Esophagus muscularis mucosa (tissue), 4 donors: ENCODE measurements around the gene MAP7. TPM values are rescaled to one million over a fixed set of nuclear protein-coding genes. Genes with fewer than 3 reads are reported as not detected.
A peak's percentile ranks its signal among the peaks of the same experiment; 100 is the strongest.
"Not testable (repeated sequence)": the region's sequence is repeated elsewhere in the genome, so short reads cannot be mapped to it uniquely, and the experiment has no call there.

ENCODE experiments used
- DNase-seq: peaks from one replicate; pipeline ENCODE4 v3.0.0-alpha.2; 2017; ENCODE audit errors: extremely low spot score
- H3K27ac ChIP-seq, 4 donors: fragments of 200-600 bp; sonication (generic); replicated peaks in 1 of 4; 1 replicate in 3 of 4; 2 replicates in 1 of 4; pipeline ENCODE4 v1.5.1; 2016 to 2019; ENCODE audit warnings: mild to moderate bottlenecking in 1 of 4
- H3K27me3 ChIP-seq, 4 donors: fragments of 200-600 bp; sonication (generic); one replicate each; pipeline versions ENCODE4 v1.5.1 to v1.6.0; 2016 to 2019
- H3K36me3 ChIP-seq, 4 donors: fragments of 200-600 bp; sonication (generic); one replicate each; pipeline ENCODE4 v1.5.1; 2016 to 2019
- H3K4me1 ChIP-seq, 4 donors: fragments of 200-600 bp; sonication (generic); one replicate each; pipeline ENCODE4 v1.5.1; 2016 to 2019
- H3K4me3 ChIP-seq, 4 donors: fragments of 200-600 bp; sonication (generic); 1 replicate in 2 of 4; 2 replicates in 2 of 4; pipeline ENCODE4 v1.5.1; 2016 to 2019; ENCODE audit warnings: mild to moderate bottlenecking in 4 of 4, moderate library complexity in 1 of 4
- H3K9me3 ChIP-seq, 4 donors: fragments of 200-600 bp; sonication (generic); 1 replicate in 3 of 4; 2 replicates in 1 of 4; pipeline ENCODE4 v1.5.1; 2016 to 2019
- CTCF ChIP-seq, 3 experiments: fragments of 200-600 bp in 2 of 3; fragments of 450-650 bp in 1 of 3; sonication (generic) in 2 of 3; IDR thresholded peaks; one replicate each; pipeline ENCODE4 v1.5.1; 2017 to 2019; ENCODE audit warnings: antibody characterized with exemption in 3 of 3, mild to moderate bottlenecking in 2 of 3, moderate library complexity in 1 of 3
- EP300 ChIP-seq: sonication (generic); formaldehyde crosslinking; IDR thresholded peaks from one replicate; pipeline ENCODE4 v1.6.1; 2017; ENCODE audit warnings: antibody characterized with exemption
- POLR2A ChIP-seq: fragments of 450-650 bp; IDR thresholded peaks from one replicate; pipeline ENCODE4 v1.6.1; 2017; ENCODE audit warnings: antibody characterized with exemption, moderate library complexity, mild to moderate bottlenecking, low read depth
- POLR2AphosphoS5 ChIP-seq, 2 donors: sonication (generic); formaldehyde crosslinking; IDR thresholded peaks; one replicate each; pipeline ENCODE4 v1.6.1; 2017; ENCODE audit warnings: antibody characterized with exemption in 2 of 2
- WGBS: methylation state at CpG from one replicate; pipeline ENCODE4 v1.1.5; 2018; 5-methylcytosine and 5-hydroxymethylcytosine counted together
- intact Hi-C: fragments of 100-400 bp; cut with DNase I; formaldehyde crosslinking; loops from one replicate; pipeline ENCODE4 v1.15.1; 2023
- total RNA-seq, 4 donors: library from RNA; depleted of rRNA; stranded (reverse); fragments of >200 nt; gene quantifications; one replicate each; pipeline versions ENCODE4 v1.1.0 to v1.2.1, GENCODE V29; 2016

The MAP7 gene
- total RNA-seq, 4 donors from 2014 or later = 1.7 to 2.9 (median 2.0) TPM

DNA sequence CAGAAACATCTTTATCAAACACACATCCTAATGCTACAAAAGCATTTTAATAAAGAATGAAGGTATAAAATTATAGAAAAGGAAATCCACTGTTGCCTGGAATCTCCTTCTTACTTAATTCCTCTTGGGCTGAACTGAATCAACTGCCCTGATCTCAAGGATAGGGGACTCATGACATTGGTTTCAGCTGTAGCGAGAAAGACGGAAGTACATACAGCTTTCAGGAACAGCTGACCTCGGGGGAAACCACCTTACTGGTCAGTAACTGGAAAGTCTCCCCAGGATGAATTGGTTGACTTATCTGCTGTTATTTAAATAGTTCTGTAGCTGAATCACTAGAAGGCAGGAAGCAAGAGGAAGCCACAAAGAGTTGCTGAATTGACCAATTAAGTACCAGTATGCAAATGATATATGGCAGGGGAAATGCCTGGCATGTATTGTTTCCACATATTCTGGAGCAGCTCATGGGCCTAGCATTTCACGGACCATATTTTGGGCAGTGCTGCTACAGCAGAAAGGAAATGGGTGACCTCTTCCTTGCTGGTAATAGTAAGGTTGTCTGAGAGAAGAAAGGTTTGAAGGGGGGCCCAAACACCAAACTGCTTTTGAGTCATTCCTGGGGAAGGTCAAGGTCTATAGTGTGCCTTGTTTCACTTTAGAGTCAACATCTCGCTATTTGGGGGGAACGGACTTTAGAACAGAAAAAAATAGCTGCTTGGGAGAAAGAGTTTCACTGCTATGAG is 43.7 kb upstream of the MAP7 start:
- 54% methylated on average over 6 of the region's 6 CpGs for WGBS
- intact Hi-C loops = no loop called here
- TF ChIP-seq CTCF (IDR thresholded peaks at IDR 0.05) (no peak), POLR2AphosphoS5 (IDR thresholded peaks at IDR 0.05) (no peak)
- no peak for DNase-seq
- Histone ChIP-seq H3K27ac (no peak overlapping the region), H3K4me3 (no peak overlapping the region), H3K4me1 (peaks cover 0 to 3% (median 2%) of the 10 kb centered on the region in 4 donors), H3K9me3 (no peaks in the 10 kb centered on the region), H3K27me3 (no peaks in the 10 kb centered on the region), H3K36me3 (peaks cover 0 to 44% (median 35%) of the 10 kb centered on the region in 4 donors)

- WGBS = 60% methylated on average over 2 of the region's 2 CpGs
- Histone ChIP-seq H3K4me1 (no peaks in the 10 kb centered on the region), H3K27me3 (no peaks in the 10 kb centered on the region), H3K9me3 (no peaks in the 10 kb centered on the region), H3K27ac (no peak overlapping the region), H3K4me3 (no peak overlapping the region), H3K36me3 (peaks cover 0 to 52% (median 40%) of the 10 kb centered on the region in 4 donors)
- TF ChIP-seq POLR2AphosphoS5 (IDR thresholded peaks at IDR 0.05) (no peak), POLR2A (no peak), CTCF (IDR thresholded peaks at IDR 0.05) (no peak), EP300 (no peak)
- no peak for DNase-seq
- intact Hi-C loops = no loop called here
These were observed 42.9 kb upstream of the MAP7 start for GRCh38 chr6:136592930-136593673.

DNA sequence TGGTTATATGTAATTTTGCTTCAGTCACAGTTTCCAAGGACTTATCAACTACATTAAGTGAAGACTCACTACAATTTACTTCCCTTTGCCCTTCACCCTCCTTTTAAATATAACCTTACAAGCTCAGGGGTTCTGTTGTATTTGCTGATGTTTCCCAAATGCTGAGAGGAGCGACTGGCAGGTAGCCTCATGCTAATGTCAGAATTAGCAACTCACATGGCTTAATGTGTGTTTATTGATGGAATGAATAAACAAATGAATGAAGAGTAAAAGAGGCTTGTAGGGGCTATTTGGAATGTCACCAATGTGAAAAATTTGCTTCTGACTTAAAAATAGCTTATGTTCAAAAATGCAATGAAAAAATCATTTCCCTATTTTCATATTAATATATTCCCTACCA is 41.4 kb upstream of the MAP7 start:
- 65% methylated on average over 1 of the region's 1 CpG for WGBS
- Histone ChIP-seq H3K36me3 (peaks cover 0 to 52% (median 40%) of the 10 kb centered on the region in 4 donors), H3K27me3 (no peaks in the 10 kb centered on the region), H3K4me1 (peaks cover 2 to 5% (median 3%) of the 10 kb centered on the region in 4 donors), H3K9me3 (no peaks in the 10 kb centered on the region), H3K4me3 (no peak overlapping the region), H3K27ac (no peak overlapping the region)
- TF ChIP-seq POLR2AphosphoS5 (IDR thresholded peaks at IDR 0.05) = no peak
- no peak for TF ChIP-seq CTCF (IDR thresholded peaks at IDR 0.05)
- TF ChIP-seq EP300 = no peak
- TF ChIP-seq POLR2A = no peak
- no peak for DNase-seq
- intact Hi-C loops = no loop called here

- H3K9me3 ChIP-seq, H3K27ac ChIP-seq, intact Hi-C loops, H3K27me3 ChIP-seq, H3K4me3 ChIP-seq, DNase-seq: not testable (repeated sequence)
- 100% methylated on average over 2 of the region's 2 CpGs for WGBS
- Histone ChIP-seq H3K4me1 (peaks cover 9 to 12% (median 9%) of the 10 kb centered on the region in 4 donors), H3K36me3 (peaks cover 0 to 48% (median 40%) of the 10 kb centered on the region in 4 donors)
These were observed 40.6 kb upstream of the MAP7 start for GRCh38 chr6:136590846-136591245.

DNA sequence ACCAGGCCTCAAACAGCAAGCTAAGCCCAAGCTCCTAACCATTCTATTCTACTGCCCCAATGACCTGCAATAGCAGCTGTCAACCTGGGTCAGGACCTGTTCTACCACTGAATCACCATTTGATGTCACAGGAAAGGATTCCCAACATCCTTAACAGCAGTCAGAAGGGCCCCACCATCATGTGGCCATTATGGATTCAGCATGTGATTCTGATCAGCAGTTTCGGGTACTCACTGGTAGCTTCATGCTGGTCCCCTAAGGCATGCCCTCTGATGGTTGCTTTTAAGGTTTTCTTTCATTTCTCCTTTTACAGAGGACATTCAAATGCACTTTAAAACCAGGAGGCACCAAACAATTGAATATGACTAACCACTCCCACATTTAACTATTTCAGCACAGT is 37.3 kb upstream of the MAP7 start:
- DNase-seq = no peak
- TF ChIP-seq POLR2AphosphoS5 (IDR thresholded peaks at IDR 0.05) = no peak
- TF ChIP-seq EP300 = no peak
- no peak for TF ChIP-seq CTCF (IDR thresholded peaks at IDR 0.05)
- TF ChIP-seq POLR2A = no peak
- H3K27ac ChIP-seq = peak overlapping the region in 2 of 4 donors; percentile 36 to 59
- WGBS = 100% methylated on average over 1 of the region's 1 CpG
- no peaks in the 10 kb centered on the region for H3K9me3 ChIP-seq
- peaks cover 19 to 28% (median 21%) of the 10 kb centered on the region in 4 donors for H3K4me1 ChIP-seq
- H3K4me3 ChIP-seq = no peak overlapping the region
- intact Hi-C loops = loop anchor here (5.0 kb wide), 1 partner anchor 55 kb away; no protein-coding TSS in a partner anchor
- H3K27me3 ChIP-seq = no peaks in the 10 kb centered on the region
- peaks cover 0 to 47% (median 38%) of the 10 kb centered on the region in 4 donors for H3K36me3 ChIP-seq
